CD4-positive, alpha-beta T cell treated with Interleukin-21 for 1 hour (primary cell): ENCODE results near the gene CFAP54.
"Not testable (repeated sequence)": the region's sequence is repeated elsewhere in the genome, so short reads cannot be mapped to it uniquely, and the experiment has no call there.

Experiments
- DNase-seq: peaks from one replicate; pipeline ENCODE4 v3.0.0-alpha.2; 2020

Gene CFAP54

GRCh38 chr12:96623656-96624217 lies 134.4 kb downstream of the CFAP54 start:
- DNase-seq: no peak

- DNase-seq: no peak
Observed at GRCh38 chr12:96635844-96636243, 146.5 kb downstream of the CFAP54 start.

GRCh38 chr12:96636895-96637294 lies 147.5 kb downstream of the CFAP54 start:
- no peak for DNase-seq

DNA sequence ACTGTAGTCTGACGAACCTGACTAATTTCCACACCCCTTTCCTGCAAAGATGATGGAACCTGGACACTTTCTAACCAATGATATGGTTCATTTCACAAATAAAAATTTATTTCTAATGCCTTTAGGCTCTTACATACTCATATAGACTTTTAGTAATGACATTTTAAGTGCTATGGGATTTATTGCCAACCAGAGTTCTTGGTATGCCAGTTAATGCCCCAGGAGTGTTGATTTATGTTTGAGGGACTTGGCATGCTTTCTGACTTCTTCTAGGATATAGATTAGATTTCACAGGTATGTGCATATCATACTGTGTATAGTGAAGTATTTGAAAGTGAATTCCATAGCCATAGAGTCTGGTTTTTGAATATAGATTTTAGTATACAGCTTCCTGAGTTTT lies 159.5 kb downstream of the CFAP54 start:
- DNase-seq: no peak

- DNase-seq: no peak
Observed at GRCh38 chr12:96652870-96653269, 163.5 kb downstream of the CFAP54 start.

DNA sequence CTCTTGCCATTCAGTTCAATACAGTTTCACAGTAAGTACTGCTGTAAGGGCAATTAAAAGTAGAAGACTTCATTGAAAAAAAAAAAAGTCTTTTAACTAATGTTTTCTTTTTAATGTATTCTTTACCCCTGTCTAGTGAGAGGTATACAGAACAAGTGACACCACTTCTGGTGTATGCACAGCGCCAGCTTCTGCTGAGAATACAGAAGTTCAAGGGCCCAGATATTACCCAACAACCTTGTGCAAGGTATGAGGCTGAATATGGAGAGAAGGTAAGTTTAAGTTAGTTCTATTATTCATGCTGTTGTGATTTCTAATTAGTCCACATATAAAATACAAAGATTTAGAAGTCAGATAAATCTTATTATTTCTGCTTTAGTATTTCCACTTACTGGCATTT lies 168.7 kb downstream of the CFAP54 start:
- DNase-seq: no peak

GRCh38 chr12:96669786-96670185 lies 180.4 kb downstream of the CFAP54 start:
- DNase-seq: no peak

DNA sequence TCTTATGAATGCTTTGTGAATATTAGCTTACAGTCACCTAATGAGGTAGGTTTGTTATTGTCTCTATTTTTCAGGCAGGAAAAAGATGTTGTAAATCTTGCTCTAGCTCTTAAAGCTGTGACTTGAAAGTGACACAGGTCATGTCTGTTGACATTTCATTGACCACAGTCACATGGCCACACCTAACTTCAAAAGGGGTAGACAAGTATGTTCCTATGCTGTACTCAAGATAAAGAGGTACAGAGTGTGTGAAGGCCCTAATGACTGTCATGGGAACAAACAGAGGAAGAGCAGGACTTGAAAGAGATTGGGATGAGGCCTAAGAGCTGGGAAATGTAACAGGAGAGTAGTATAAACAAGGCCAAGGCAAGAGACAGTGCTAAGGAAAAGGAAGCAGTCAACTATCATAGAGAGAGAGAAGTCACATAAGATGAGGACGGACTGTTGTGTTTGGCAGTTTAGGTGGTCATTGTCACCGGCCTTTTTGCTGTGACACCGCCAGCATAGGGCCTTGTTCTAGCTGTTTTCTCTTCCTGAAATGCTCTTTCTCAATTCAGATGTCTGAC lies 181.0 kb downstream of the CFAP54 start:
- no peak for DNase-seq

GRCh38 chr12:96675519-96675918 lies 186.1 kb downstream of the CFAP54 start:
- not testable (repeated sequence) for DNase-seq

DNA sequence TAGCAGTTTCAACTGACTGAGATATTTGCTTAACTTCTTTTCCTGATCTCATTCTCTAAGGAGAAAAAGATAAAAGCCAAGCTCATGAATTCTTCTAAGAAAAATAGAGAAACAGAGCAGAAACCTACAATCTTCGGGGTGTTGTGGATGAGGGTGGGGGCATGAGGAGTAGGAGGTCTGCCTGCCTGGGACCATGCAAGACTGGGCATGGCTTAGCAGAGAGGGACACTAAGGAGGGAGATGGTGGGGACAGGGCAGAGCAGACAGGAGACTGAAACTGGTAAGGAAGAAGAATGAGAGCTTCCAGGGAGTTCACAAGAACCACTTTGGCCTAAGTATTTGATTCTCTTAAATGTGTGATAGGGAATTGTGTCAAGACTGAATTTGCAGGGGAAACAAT lies 188.0 kb downstream of the CFAP54 start:
- no peak for DNase-seq

GRCh38 chr12:96687719-96688118 lies 198.3 kb downstream of the CFAP54 start:
- no peak for DNase-seq

DNA sequence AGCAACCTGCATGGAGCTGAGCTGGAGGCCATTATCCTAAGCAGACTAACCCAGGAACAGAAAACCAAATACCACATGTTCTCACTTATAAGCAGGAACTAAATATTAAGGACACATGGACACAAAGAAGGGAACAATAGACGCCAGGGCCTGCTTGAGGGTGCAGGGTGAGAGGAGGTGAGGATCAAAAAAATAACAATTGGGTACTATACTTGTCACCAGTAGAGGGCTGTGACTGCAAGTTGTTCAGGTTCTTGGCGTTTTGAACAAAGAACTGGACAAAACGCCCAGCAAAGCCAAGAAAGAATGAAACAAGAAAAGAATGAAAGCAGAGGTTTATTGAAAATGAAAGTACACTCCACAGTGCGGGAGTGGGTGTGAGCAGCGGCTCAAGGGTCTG lies 209.1 kb downstream of the CFAP54 start:
- no peak for DNase-seq

DNA sequence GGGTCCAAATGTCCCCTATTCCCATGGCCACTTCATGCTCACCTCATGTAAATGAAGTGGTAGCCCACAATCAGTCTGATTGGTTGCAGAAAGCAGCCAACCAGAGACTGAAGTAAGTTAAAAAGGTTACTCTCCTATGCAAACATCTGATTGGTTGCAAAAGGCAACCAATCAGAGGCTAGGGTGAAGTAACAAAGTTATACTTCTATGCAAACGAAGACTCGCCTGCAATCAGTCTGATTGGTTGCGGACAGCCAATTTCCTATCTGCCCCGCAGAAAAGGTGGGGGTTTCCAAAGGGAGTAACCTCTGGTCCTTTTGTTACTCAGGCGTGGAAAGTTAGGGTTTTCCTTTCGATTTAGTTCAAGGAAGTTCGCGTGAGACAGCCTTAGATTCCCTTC lies 209.6 kb downstream of the CFAP54 start:
- DNase-seq: no peak

GRCh38 chr12:96701856-96702255 lies 212.5 kb downstream of the CFAP54 start:
- DNase-seq: no peak

GRCh38 chr12:96710127-96710745 lies 220.9 kb downstream of the CFAP54 start:
- no peak for DNase-seq

DNA sequence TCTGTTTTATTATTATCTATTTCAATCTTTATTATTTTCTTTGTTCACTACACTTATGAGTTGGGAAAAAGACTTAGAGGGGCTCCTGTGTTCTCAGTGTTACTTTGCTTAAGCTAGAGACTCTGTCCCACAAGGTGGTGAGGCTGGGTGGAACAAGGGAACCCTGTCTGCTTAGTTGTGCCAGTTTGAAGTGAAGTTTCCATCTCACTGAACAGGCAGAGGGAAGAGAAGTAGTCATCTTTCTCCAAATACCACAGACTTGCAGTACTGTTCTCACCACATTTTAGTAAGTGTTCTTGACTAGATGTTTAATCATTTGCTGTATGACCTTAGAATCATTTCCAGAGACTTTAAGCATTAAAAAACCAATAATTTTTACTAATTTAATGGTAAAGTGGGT lies 222.0 kb downstream of the CFAP54 start:
- DNase-seq: no peak

- DNase-seq: no peak
Observed at GRCh38 chr12:96714199-96714598, 224.8 kb downstream of the CFAP54 start.

- DNase-seq: peak; percentile 49
Observed at GRCh38 chr12:96719660-96720362, 230.4 kb downstream of the CFAP54 start.

DNA sequence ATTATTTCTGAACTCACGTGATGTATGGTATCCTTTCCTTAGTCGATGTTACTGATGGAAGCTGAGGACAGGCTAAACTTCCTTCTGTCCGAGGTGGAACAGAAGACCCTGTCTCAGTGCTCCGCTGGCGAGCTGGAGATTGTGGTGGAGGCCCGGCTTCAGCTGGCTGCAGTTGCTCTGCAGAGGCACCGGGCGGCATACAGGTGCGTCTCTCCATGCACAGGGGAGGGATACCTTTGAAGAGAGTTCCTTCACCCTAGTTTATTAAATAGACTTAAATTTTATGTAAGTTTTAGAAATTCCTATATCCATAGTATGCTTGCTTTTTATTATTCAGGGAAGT lies 231.0 kb downstream of the CFAP54 start:
- DNase-seq: peak; percentile 35

- not testable (repeated sequence) for DNase-seq
Observed at GRCh38 chr12:96729466-96729865, 240.1 kb downstream of the CFAP54 start.

DNA sequence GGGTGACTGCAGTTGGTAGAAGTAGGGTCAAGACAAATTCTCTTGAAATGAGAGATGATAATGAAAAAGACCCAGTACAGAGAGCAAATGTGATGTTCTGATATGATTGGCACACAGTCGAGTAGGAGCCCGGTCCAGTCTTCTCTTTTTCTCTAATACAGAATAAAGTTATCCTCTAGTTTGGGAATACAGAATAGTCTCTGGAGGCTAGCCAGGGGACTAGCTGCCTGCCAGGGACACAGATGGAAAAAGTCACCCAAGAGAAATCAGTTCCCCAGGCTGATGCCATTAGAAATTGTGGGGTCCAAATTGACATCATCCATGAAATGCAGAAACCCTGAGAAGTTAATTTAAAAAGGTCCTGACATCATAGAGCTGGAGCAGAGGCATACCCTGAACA lies 240.5 kb downstream of the CFAP54 start:
- no peak for DNase-seq

GRCh38 chr12:96743606-96744005 lies 254.2 kb downstream of the CFAP54 start:
- no peak for DNase-seq

GRCh38 chr12:96749999-96750398 lies 260.6 kb downstream of the CFAP54 start:
- no peak for DNase-seq

DNA sequence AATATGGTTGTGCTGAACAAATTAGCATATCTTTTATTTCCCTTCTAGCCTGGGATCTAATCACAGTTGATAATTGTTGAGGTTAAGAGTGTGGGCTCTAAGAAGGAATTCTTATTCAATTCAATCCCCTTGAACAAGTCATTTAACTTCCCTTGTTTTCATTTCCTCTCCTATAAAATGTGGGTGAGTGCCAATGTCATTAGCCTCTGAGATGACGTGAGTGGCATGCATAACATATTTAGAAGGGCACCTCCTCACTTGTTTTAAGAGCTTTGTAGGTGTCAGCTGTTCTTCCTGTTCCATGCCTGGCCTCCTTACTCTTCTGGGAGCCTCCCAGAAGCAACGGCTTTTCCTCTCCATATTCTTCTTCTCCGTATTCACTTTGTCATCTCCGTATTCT lies 262.2 kb downstream of the CFAP54 start:
- no peak for DNase-seq
